ENCODE data around the gene MTCH1. TPM values are rescaled to one million over a fixed set of nuclear protein-coding genes. Genes with fewer than 3 reads are reported as not detected.
A peak's percentile ranks its signal among the peaks of the same experiment; 100 is the strongest.

MTCH1 gene
- total and polyA plus RNA-seq, 9 of the 15 experiments (the other 6 are each of a cell fraction or from before 2014, with no cell fraction given) = 7.9 to 161 (median 118) TPM

- no peak for TF ChIP-seq SREBF1 (IDR thresholded peaks at IDR 0.05; ENCODE audit: borderline replicate concordance, low read depth, low read length)
- TF ChIP-seq KLF10 (CRISPR knock-in tag; IDR thresholded peaks at IDR 0.05) = no peak
- TF ChIP-seq FOS (IDR thresholded peaks at IDR 0.05; ENCODE audit: extremely low read depth, insufficient read length) = peak; percentile 31
- peak; percentile 74 for TF ChIP-seq ATF7 (IDR thresholded peaks at IDR 0.05)
- no peak for TF ChIP-seq ZNF717 (CRISPR knock-in tag; IDR thresholded peaks at IDR 0.05)
- no peak for TF ChIP-seq POLR2G (IDR thresholded peaks at IDR 0.05; ENCODE audit: low read depth, low read length)
- 0 out of 2 replicates have a peak, but pooled peaks have one; percentile 53 for TF ChIP-seq ELF1 (tag; IDR thresholded peaks at IDR 0.05)
- TF ChIP-seq TOE1 (IDR thresholded peaks at IDR 0.05; ENCODE audit: borderline replicate concordance) = peak; percentile 45; the same call in 1 of the 2 replicates
- TF ChIP-seq TOE1 (CRISPR knock-in tag; IDR thresholded peaks at IDR 0.05; ENCODE audit: borderline replicate concordance, low read depth) = 0 out of 2 replicates have a peak, but pooled peaks have one; percentile 23
- no peak for TF ChIP-seq ARID2 (IDR thresholded peaks at IDR 0.05)
- TF ChIP-seq JUN (IDR thresholded peaks at IDR 0.05; ENCODE audit: borderline replicate concordance, low read depth, low read length) = peak; percentile 63
- TF ChIP-seq JUN (CRISPR knock-in tag; IDR thresholded peaks at IDR 0.05; ENCODE audit: borderline replicate concordance) = no peak
- TF ChIP-seq ZZZ3 (IDR thresholded peaks at IDR 0.05) = no peak
- peak; percentile 92 for TF ChIP-seq ZNF584 (CRISPR knock-in tag; IDR thresholded peaks at IDR 0.05; ENCODE audit: low read depth)
- no peak for TF ChIP-seq GATAD2A (IDR thresholded peaks at IDR 0.05)
- TF ChIP-seq ZBTB17 (CRISPR knock-in tag; IDR thresholded peaks at IDR 0.05) = no peak; the same call in 1 of the 2 replicates
- peak; percentile 60 for TF ChIP-seq ETV1 (tag; conservative IDR thresholded peaks at IDR 0.05; ENCODE audit: low read depth)
- TF ChIP-seq ZNF655 (CRISPR knock-in tag; IDR thresholded peaks at IDR 0.05) = no peak
- TF ChIP-seq THAP7 (CRISPR knock-in tag; IDR thresholded peaks at IDR 0.05) = no peak
- peak; percentile 47 to 93; a peak in 3 of 4 replicates for TF ChIP-seq TBL1XR1 (IDR thresholded peaks at IDR 0.05; ENCODE audit: low read length in 2 of 2)
- TF ChIP-seq ZNF436 (CRISPR knock-in tag; IDR thresholded peaks at IDR 0.05) = no peak
- TF ChIP-seq RERE (CRISPR knock-in tag; IDR thresholded peaks at IDR 0.05; ENCODE audit: borderline replicate concordance) = no peak
Observed at GRCh38 chr6:36954262-36954931, 31.6 kb downstream of the MTCH1 start, which contains the start of gene PI16 (continued).
